GM23338 (cell line): Measurements from ENCODE around the gene RAI14. TPM values are rescaled to one million over a fixed set of nuclear protein-coding genes. Genes with fewer than 3 reads are reported as not detected.
"Not testable (repeated sequence)": the region's sequence is repeated elsewhere in the genome, so short reads cannot be mapped to it uniquely, and the experiment has no call there.

Source experiments
- ATAC-seq: fragments of 200-7000 bp; cut with Tn5 transposase; 3 replicates; pipeline ENCODE4 v1.9.1; 2020
- DNase-seq: peaks from one replicate; pipeline ENCODE4 v3.0.0-alpha.2; 2015; ENCODE audit warnings: low spot score
- H2AFZ ChIP-seq: fragments of 200-600 bp; sonication (generic); 2 replicates; pipeline ENCODE4 v1.8.0; 2016; ENCODE audit warnings: antibody characterized with exemption, mild to moderate bottlenecking, moderate library complexity
- H3F3A ChIP-seq: fragments of 200-600 bp; sonication (generic); replicated peaks from 2 replicates; pipeline ENCODE4 v1.8.0; 2017; ENCODE audit warnings: antibody characterized with exemption, mixed run types, low read depth
- H3K27ac ChIP-seq: fragments of 200-600 bp; sonication (generic); 2 replicates; pipeline ENCODE4 v1.6.1; 2016; ENCODE audit warnings: low read depth
- H3K27me3 ChIP-seq: fragments of 200-600 bp; sonication (generic); 2 replicates; pipeline ENCODE4 v1.8.0; 2016; ENCODE audit warnings: mild to moderate bottlenecking, mixed run types, moderate library complexity; ENCODE audit not compliant: insufficient read depth
- H3K36me3 ChIP-seq: fragments of 200-600 bp; sonication (generic); 2 replicates; pipeline ENCODE4 v1.8.0; 2016; ENCODE audit warnings: mild to moderate bottlenecking; ENCODE audit not compliant: insufficient read depth
- H3K4me1 ChIP-seq: fragments of 200-600 bp; sonication (generic); 2 replicates; pipeline ENCODE4 v1.8.0; 2016; ENCODE audit warnings: mild to moderate bottlenecking, moderate library complexity; ENCODE audit not compliant: insufficient read depth
- H3K4me2 ChIP-seq: fragments of 200-600 bp; sonication (generic); 2 replicates; pipeline ENCODE4 v1.7.1; 2017; ENCODE audit warnings: mixed run types
- H3K4me3 ChIP-seq: fragments of 200-600 bp; sonication (generic); 2 replicates; pipeline ENCODE4 v1.6.1; 2016; ENCODE audit warnings: mixed run types
- H3K79me2 ChIP-seq: fragments of 200-600 bp; sonication (generic); replicated peaks from 2 replicates; pipeline ENCODE4 v1.8.0; 2017; ENCODE audit warnings: mild to moderate bottlenecking; ENCODE audit not compliant: insufficient read depth
- H3K9me2 ChIP-seq: fragments of 200-600 bp; sonication (generic); 2 replicates; pipeline ENCODE4 v1.8.0; 2017; ENCODE audit not compliant: insufficient read depth
- H4K20me1 ChIP-seq: fragments of 200-600 bp; sonication (generic); replicated peaks from 2 replicates; pipeline ENCODE4 v1.8.0; 2017; ENCODE audit warnings: mild to moderate bottlenecking; ENCODE audit not compliant: insufficient read depth
- H3K27ac Mint-ChIP-seq: 2 replicates; pipeline ENCODE4 v1.8.0; 2020; ENCODE audit warnings: inconsistent platforms, mild to moderate bottlenecking, moderate library complexity, mixed read lengths
- H3K27me3 Mint-ChIP-seq: 3 replicates; pipeline ENCODE4 v1.8.0; 2022; ENCODE audit warnings: low read depth, mild to moderate bottlenecking, moderate library complexity, mixed read lengths, inconsistent platforms; ENCODE audit not compliant: insufficient read depth, poor library complexity
- H3K36me3 Mint-ChIP-seq: 3 replicates; pipeline ENCODE4 v1.8.0; 2021; ENCODE audit warnings: low read depth, mild to moderate bottlenecking, inconsistent platforms, moderate library complexity, mixed read lengths
- H3K4me1 Mint-ChIP-seq: 3 replicates; pipeline ENCODE4 v1.8.0; 2020; ENCODE audit warnings: mild to moderate bottlenecking, inconsistent platforms, mixed read lengths
- H3K4me3 Mint-ChIP-seq: 3 replicates; pipeline ENCODE4 v1.8.0; 2021; ENCODE audit warnings: moderate library complexity, mild to moderate bottlenecking, inconsistent platforms, mixed read lengths
- H3K9me3 Mint-ChIP-seq: 3 replicates; pipeline ENCODE4 v1.8.0; 2020; ENCODE audit warnings: moderate library complexity, mild to moderate bottlenecking, inconsistent platforms, mixed read lengths
- CREB1 ChIP-seq: fragments of 250-450 bp; sonication (Bioruptor Pico); IDR thresholded peaks from 2 replicates; pipeline ENCODE4 v1.5.0; 2020; ENCODE audit warnings: low read depth, mild to moderate bottlenecking, moderate library complexity
- EZH2 ChIP-seq: fragments of 200-600 bp; sonication (generic); IDR thresholded peaks from one replicate; pipeline ENCODE4 v1.8.0; 2017; ENCODE audit warnings: antibody characterized with exemption, mild to moderate bottlenecking, low read depth; ENCODE audit not compliant: unreplicated experiment
- JUNB ChIP-seq: IDR thresholded peaks from one replicate; pipeline ENCODE4 v1.6.1; 2016; ENCODE audit warnings: antibody characterized with exemption; ENCODE audit not compliant: unreplicated experiment
- NANOG ChIP-seq: IDR thresholded peaks from 2 replicates; pipeline ENCODE4 v1.6.1; 2016; ENCODE audit warnings: antibody characterized with exemption, borderline replicate concordance
- POLR2AphosphoS5 ChIP-seq: IDR thresholded peaks from 2 replicates; pipeline ENCODE4 v1.6.1; 2016; ENCODE audit warnings: antibody characterized with exemption, low read depth
- REST ChIP-seq: IDR thresholded peaks from one replicate; pipeline ENCODE4 v1.6.1; 2018; ENCODE audit warnings: antibody characterized with exemption; ENCODE audit not compliant: unreplicated experiment
- ZNF114 ChIP-seq: fragments of 250-450 bp; sonication (Bioruptor Pico); IDR thresholded peaks from 2 replicates; pipeline ENCODE4 v1.5.0; 2020; ENCODE audit warnings: mild to moderate bottlenecking, moderate library complexity
- ZNF331 ChIP-seq: fragments of 250-450 bp; sonication (Bioruptor Pico); IDR thresholded peaks from 2 replicates; pipeline ENCODE4 v1.5.0; 2020; ENCODE audit warnings: low read depth, mild to moderate bottlenecking, moderate library complexity
- polyA plus RNA-seq: library from polyadenylated mRNA; unstranded; fragments of >200 nt; fragmentation: Nextera tagmentation; extraction: Ambion mirVana; gene quantifications from 2 replicates; pipeline ENCODE4 v1.2.1, GENCODE V29; 2016
- total RNA-seq: library from RNA; depleted of rRNA; stranded (reverse); fragments of >200 nt; shearing (Covaris generic); gene quantifications from 2 replicates; pipeline ENCODE4 v1.2.3, GENCODE V29; 2014
- TF ChIP-seq, protein P1 (sequence below): IDR thresholded peaks from 2 replicates; pipeline ENCODE4 v1.6.1; 2016; ENCODE audit warnings: antibody characterized with exemption

The RAI14 gene
- total and polyA plus RNA-seq, 2 experiments from 2014 or later: 58.8 to 95.8 TPM

DNA sequence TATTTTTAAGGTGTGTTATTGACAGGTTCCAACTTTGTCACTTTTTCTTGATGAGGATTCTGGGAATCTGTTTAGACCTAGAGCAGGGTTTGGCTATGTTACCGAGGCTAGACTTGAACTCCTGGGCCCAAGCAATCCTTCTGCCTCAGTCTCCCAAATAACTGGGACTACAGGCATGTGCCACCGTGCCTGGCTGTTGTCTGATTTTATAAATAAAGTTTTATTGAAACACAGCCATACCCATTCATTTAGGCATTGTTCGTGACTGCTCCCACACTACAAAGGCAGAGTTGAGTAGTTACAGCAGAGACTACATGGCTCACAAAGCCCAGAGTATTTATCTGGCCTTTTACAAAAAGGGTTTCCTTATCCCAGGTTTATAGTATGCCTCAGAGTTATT, 102.4 kb downstream of the RAI14 start:
- no peak for ATAC-seq
- H3K9me3 Mint-ChIP-seq: peaks cover 15% of the 10 kb centered on the region; the same call in 2 of the 3 replicates
- peaks cover 92% of the 10 kb centered on the region for H3K79me2 ChIP-seq
- no peak overlapping the region for H3K27ac Mint-ChIP-seq
- peaks cover 69% of the 10 kb centered on the region for H3K36me3 Mint-ChIP-seq
- H3K4me3 Mint-ChIP-seq: no peak overlapping the region
- H2AFZ ChIP-seq: no peak overlapping the region
- H3K4me1 ChIP-seq: no peaks in the 10 kb centered on the region
- H3K4me2 ChIP-seq: no peak overlapping the region
- no peaks in the 10 kb centered on the region for H3K27me3 Mint-ChIP-seq
- H3K4me1 Mint-ChIP-seq: no peaks in the 10 kb centered on the region
- TF ChIP-seq POLR2AphosphoS5: no peak
- TF ChIP-seq ZNF331: no peak
- H3K36me3 ChIP-seq: peaks cover 25% of the 10 kb centered on the region
- H3K27ac ChIP-seq: no peak overlapping the region
- peaks cover 4% of the 10 kb centered on the region; the same call in 1 of the 2 replicates for H4K20me1 ChIP-seq
- no peak for DNase-seq
- no peaks in the 10 kb centered on the region for H3K27me3 ChIP-seq
- 0 out of 2 replicates have a peak, but pooled peaks cover 3% of the 10 kb centered on the region for H3F3A ChIP-seq
- no peaks in the 10 kb centered on the region for H3K9me2 ChIP-seq
- no peak overlapping the region for H3K4me3 ChIP-seq

DNA sequence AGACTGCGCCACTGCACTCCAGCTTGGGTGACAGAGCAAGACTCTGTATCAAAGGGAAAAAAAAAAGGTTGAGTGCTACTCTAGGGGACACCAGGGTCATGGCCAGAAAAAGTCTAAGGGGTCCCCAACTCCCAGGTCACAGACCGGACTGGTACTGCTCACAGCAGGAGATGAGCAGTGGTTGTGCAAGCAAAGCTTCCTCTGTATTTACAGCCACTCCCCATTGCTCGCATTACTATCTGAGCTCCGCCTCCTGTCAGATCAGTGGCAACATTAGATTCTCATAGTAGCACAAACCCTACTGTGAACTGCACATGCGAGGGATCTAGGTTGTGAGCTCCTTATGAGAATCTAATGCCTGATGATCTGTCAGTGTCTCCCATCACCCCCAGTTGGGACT, 103.1 kb downstream of the RAI14 start:
- H3F3A ChIP-seq, ATAC-seq, H3K4me1 Mint-ChIP-seq, H3K4me3 ChIP-seq, H3K4me1 ChIP-seq, H4K20me1 ChIP-seq, H3K4me2 ChIP-seq, H3K27me3 ChIP-seq, H2AFZ ChIP-seq, H3K27me3 Mint-ChIP-seq, H3K9me2 ChIP-seq, H3K27ac ChIP-seq, H3K4me3 Mint-ChIP-seq, H3K27ac Mint-ChIP-seq, DNase-seq: not testable (repeated sequence)
- Mint-ChIP-seq H3K9me3 (peaks cover 18% of the 10 kb centered on the region; the same call in 2 of the 3 replicates), H3K36me3 (peaks cover 76% of the 10 kb centered on the region)
- Histone ChIP-seq H3K79me2 (peaks cover 92% of the 10 kb centered on the region), H3K36me3 (peaks cover 29% of the 10 kb centered on the region)

- H3K27me3 ChIP-seq: no peaks in the 10 kb centered on the region
- no peak overlapping the region for H3K4me2 ChIP-seq
- H3K27me3 Mint-ChIP-seq: peaks cover 2% of the 10 kb centered on the region
- H3K9me2 ChIP-seq: no peaks in the 10 kb centered on the region
- no peak overlapping the region for H3K4me3 ChIP-seq
- peaks cover 73% of the 10 kb centered on the region for H3K79me2 ChIP-seq
- H4K20me1 ChIP-seq: peaks cover 5% of the 10 kb centered on the region; the same call in 1 of the 2 replicates
- no peak overlapping the region for H2AFZ ChIP-seq
- H3K27ac ChIP-seq: no peak overlapping the region
- ATAC-seq (no peak), DNase-seq (no peak)
- peaks cover 29% of the 10 kb centered on the region for H3K9me3 Mint-ChIP-seq
- H3F3A ChIP-seq: 0 out of 2 replicates have a peak, but pooled peaks cover 8% of the 10 kb centered on the region
- peaks cover 78% of the 10 kb centered on the region for H3K36me3 Mint-ChIP-seq
- no peaks in the 10 kb centered on the region for H3K4me1 Mint-ChIP-seq
- H3K4me1 ChIP-seq: no peaks in the 10 kb centered on the region
- H3K4me3 Mint-ChIP-seq: no peak overlapping the region
- peaks cover 18% of the 10 kb centered on the region for H3K36me3 ChIP-seq
- H3K27ac Mint-ChIP-seq: no peak overlapping the region
- no peak for TF ChIP-seq CREB1 (CRISPR knock-in tag)
- TF ChIP-seq EZH2: no peak
- no peak for TF ChIP-seq JUNB
- no peak for TF ChIP-seq ZNF331
- no peak for TF ChIP-seq REST
- TF ChIP-seq NANOG: no peak
- TF ChIP-seq, protein P1, sequence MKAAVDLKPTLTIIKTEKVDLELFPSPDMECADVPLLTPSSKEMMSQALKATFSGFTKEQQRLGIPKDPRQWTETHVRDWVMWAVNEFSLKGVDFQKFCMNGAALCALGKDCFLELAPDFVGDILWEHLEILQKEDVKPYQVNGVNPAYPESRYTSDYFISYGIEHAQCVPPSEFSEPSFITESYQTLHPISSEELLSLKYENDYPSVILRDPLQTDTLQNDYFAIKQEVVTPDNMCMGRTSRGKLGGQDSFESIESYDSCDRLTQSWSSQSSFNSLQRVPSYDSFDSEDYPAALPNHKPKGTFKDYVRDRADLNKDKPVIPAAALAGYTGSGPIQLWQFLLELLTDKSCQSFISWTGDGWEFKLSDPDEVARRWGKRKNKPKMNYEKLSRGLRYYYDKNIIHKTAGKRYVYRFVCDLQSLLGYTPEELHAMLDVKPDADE: no peak
- TF ChIP-seq ZNF114 (CRISPR knock-in tag): no peak
Measured at GRCh38 chr5:34765662-34766061, 109.5 kb downstream of the RAI14 start.
